ENCODE results near the gene DEPDC1. TPM values are rescaled to one million over a fixed set of nuclear protein-coding genes. Genes with fewer than 3 reads are reported as not detected.

Gene DEPDC1
- total and polyA plus RNA-seq, 12 donors, result 0.03 to 1.9 (median 0.24) TPM

DNA sequence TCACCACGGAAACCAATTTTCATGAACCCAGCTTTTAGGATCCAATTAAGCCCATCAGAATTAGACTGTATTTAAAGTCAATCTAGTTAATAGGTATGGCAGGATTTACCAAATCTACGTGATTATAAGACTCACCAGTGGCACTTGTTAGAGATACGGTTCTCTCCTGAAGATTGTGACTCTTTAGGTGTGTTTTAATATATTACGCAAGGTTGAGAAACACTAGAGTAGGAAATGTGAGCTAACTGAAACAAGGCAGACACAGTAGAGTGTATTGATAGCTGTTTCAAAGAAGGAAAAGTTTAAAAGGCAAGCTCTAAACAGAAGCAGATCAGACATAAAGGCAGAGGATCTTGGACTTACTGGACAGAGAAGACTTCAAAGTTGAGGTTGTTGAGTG, 35.9 kb downstream of the DEPDC1 start:
- intact Hi-C loops (cut with DNase I), result loop anchor here in 1 of 10 donors (10.0 kb wide), 1 partner anchor 1274 kb away; no protein-coding TSS in a partner anchor

DNA sequence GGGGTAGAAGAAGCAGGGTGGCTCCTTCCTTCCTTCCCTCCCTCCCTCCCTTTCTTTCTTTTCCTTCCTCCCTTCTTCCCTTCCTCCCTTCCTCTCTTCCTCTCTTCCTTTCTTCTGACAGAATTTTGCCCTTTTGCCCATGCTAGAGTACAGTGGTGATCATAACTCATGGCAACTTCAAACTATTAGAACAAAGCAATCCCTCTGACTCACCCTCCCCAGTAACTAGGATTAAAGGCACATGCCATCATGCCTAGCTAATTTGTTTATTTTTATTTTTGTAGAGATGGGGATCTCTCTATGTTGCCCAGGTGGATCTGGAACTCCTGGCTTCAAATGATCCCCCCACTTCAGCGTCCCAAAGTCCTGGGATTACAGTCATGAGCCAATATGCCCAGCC, 37.1 kb downstream of the DEPDC1 start:
- intact Hi-C loops (cut with DNase I), result loop anchor here in 1 of 10 donors (10.0 kb wide), 1 partner anchor 1275 kb away; no protein-coding TSS in a partner anchor
- ATAC-seq, result no peak
- TF ChIP-seq, protein P1, sequence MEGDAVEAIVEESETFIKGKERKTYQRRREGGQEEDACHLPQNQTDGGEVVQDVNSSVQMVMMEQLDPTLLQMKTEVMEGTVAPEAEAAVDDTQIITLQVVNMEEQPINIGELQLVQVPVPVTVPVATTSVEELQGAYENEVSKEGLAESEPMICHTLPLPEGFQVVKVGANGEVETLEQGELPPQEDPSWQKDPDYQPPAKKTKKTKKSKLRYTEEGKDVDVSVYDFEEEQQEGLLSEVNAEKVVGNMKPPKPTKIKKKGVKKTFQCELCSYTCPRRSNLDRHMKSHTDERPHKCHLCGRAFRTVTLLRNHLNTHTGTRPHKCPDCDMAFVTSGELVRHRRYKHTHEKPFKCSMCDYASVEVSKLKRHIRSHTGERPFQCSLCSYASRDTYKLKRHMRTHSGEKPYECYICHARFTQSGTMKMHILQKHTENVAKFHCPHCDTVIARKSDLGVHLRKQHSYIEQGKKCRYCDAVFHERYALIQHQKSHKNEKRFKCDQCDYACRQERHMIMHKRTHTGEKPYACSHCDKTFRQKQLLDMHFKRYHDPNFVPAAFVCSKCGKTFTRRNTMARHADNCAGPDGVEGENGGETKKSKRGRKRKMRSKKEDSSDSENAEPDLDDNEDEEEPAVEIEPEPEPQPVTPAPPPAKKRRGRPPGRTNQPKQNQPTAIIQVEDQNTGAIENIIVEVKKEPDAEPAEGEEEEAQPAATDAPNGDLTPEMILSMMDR (IDR thresholded peaks at IDR 0.05), result no peak

More for the DNA sequence above, 35.9 kb downstream of the DEPDC1 start:
- WGBS, 2 donors, result 92 to 94% methylated on average over 4 of the region's 4 CpGs
- no peak overlapping the region for H3K27ac ChIP-seq
- DNase-seq (no peak), ATAC-seq (no peak)
- peaks cover 0 to 5% (median 0%) of the 10 kb centered on the region in 7 donors for H3K27me3 ChIP-seq
- H3K4me3 ChIP-seq, result no peak overlapping the region
- TF ChIP-seq, protein P1 (IDR thresholded peaks at IDR 0.05), result no peak
- H3K36me3 ChIP-seq, result no peaks in the 10 kb centered on the region
- no peaks in the 10 kb centered on the region for H3K4me1 ChIP-seq
- H3K9me3 ChIP-seq, result peaks cover 0 to 19% (median 0%) of the 10 kb centered on the region in 11 donors

DNA sequence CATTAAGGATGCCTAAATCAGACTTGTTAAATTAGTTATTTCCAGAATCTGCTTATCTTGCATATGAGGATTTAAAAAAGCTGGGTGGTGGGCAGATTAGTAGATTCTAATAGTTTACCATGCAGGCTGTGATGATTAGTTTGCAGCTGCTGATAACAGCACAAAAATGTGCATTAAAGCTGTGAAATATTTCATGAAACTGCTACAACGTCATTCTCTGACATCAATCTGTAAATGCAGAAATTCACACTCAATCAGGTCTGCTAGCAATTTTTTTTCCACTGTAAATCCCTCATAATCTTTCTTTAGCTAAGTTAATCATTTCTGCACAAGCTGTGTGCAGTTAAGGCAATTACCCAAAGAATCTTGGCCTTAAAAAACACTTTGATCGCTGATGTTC, 37.8 kb downstream of the DEPDC1 start:
- Histone ChIP-seq H3K4me1 (no peaks in the 10 kb centered on the region), H3K27me3 (no peaks in the 10 kb centered on the region), H3K4me3 (no peak overlapping the region), H3K9me3 (peaks cover 0 to 14% (median 0%) of the 10 kb centered on the region in 11 donors), H3K36me3 (no peaks in the 10 kb centered on the region), H3K27ac (no peak overlapping the region)
- intact Hi-C loops (cut with DNase I), result no loop called here
- no peak for DNase-seq
- 84 to 91% methylated on average over 2 of the region's 2 CpGs for WGBS, 2 donors
- no peak for ATAC-seq
- TF ChIP-seq, protein P1 (IDR thresholded peaks at IDR 0.05), result no peak

More for the DNA sequence above, 37.1 kb downstream of the DEPDC1 start:
- Histone ChIP-seq H3K27me3 (peaks cover 0 to under 1% (median 0%) of the 10 kb centered on the region in 7 donors), H3K4me3 (no peak overlapping the region), H3K9me3 (peaks cover 0 to 19% (median 0%) of the 10 kb centered on the region in 11 donors), H3K36me3 (no peaks in the 10 kb centered on the region), H3K4me1 (no peaks in the 10 kb centered on the region), H3K27ac (no peak overlapping the region)
- WGBS, 2 donors, result 88 to 93% methylated on average over 1 of the region's 1 CpG
- DNase-seq, result no peak

- Histone ChIP-seq H3K36me3 (no peaks in the 10 kb centered on the region), H3K9me3 (no peaks in the 10 kb centered on the region), H3K27me3 (no peaks in the 10 kb centered on the region), H3K4me1 (no peaks in the 10 kb centered on the region), H3K27ac (no peak overlapping the region), H3K4me3 (no peak overlapping the region)
- 87 to 90% methylated on average over 1 of the region's 1 CpG for WGBS, 2 donors
- intact Hi-C loops (cut with DNase I), result no loop called here
- ATAC-seq, result no peak
- TF ChIP-seq, protein P1 (IDR thresholded peaks at IDR 0.05), result no peak
- no peak for DNase-seq
Observed at GRCh38 chr1:68456202-68456601, 40.7 kb downstream of the DEPDC1 start.

Measured in heart right ventricle (tissue), 16 donors.